Endothelial cell of umbilical vein (primary cell): ENCODE measurements around the gene NACA. TPM values are rescaled to one million over a fixed set of nuclear protein-coding genes. Genes with fewer than 3 reads are reported as not detected.

ENCODE experiments used
- BruUV-seq: library from RNA; stranded (reverse); fragments of 400-500 nt; replicated peaks from 2 replicates; lab custom pipeline; 2021; lab: Mats Ljungman, UMichigan
- CTCF ChIA-PET: fragments of 300-600, 350-600 bp; sonication (Branson Sonifier 250); formaldehyde crosslinking; loops from one replicate; lab custom pipeline; 2021; ENCODE audit warnings: antibody characterized with exemption, inconsistent platforms; lab: Charles Lee
- POLR2A ChIA-PET: fragments of 300-600, 350-600 bp; sonication (Branson Sonifier 250); formaldehyde crosslinking; loops from one replicate; lab custom pipeline; 2021; ENCODE audit warnings: antibody characterized with exemption, inconsistent platforms; lab: Charles Lee
- DNase-seq: peaks from one replicate; pipeline ENCODE4 v3.0.0-alpha.2; 2011; ENCODE audit warnings: low read depth, low spot score
- FAIRE-seq: peaks from 2 replicates; lab custom pipeline; 2011; peaks lifted over from hg19 to GRCh38; lab: Jason Lieb, UNC
- H2AFZ ChIP-seq: 2 replicates; pipeline ENCODE4 v1.6.0; 2012; ENCODE audit warnings: low read depth, low read length, control low read depth, inconsistent platforms
- H3K27ac ChIP-seq: 2 replicates; pipeline ENCODE4 v1.5.1; 2011; ENCODE audit warnings: low read depth, mild to moderate bottlenecking, control low read depth, low read length, moderate library complexity; ENCODE audit not compliant: insufficient read depth
- H3K27me3 ChIP-seq, 2 experiments: 2 replicates each; pipeline versions ENCODE4 v1.6.0 to v1.6.1; 2011; ENCODE audit warnings: low read length in 2 of 2, mixed read lengths in 1 of 2; ENCODE audit not compliant: control insufficient read depth in 2 of 2, insufficient read depth in 2 of 2
- H3K36me3 ChIP-seq, 2 experiments: 2 replicates in 1 of 2; 3 replicates in 1 of 2; pipeline ENCODE4 v1.5.1; 2011; ENCODE audit warnings: low read length in 2 of 2, mild to moderate bottlenecking in 1 of 2, moderate library complexity in 1 of 2; ENCODE audit not compliant: control insufficient read depth in 2 of 2, insufficient read depth in 2 of 2; ENCODE audit errors: extremely low read depth in 1 of 2
- H3K4me1 ChIP-seq: 3 replicates; pipeline ENCODE4 v1.5.1; 2011; ENCODE audit warnings: mild to moderate bottlenecking, low read length; ENCODE audit not compliant: control insufficient read depth, insufficient read depth; ENCODE audit errors: extremely low read depth
- H3K4me2 ChIP-seq: 2 replicates; pipeline ENCODE4 v1.6.1; 2011; ENCODE audit warnings: low read length, control low read depth, mixed read lengths; ENCODE audit not compliant: insufficient read depth
- H3K4me3 ChIP-seq, 3 experiments: fragments of 200-600 bp in 1 of 3; sonication (generic), shearing (Covaris generic) in 1 of 3; replicated peaks in 1 of 3; 2 replicates each; pipeline ENCODE4 v1.5.1; 2011 to 2016; ENCODE audit warnings: control low read depth in 3 of 3, low read length in 3 of 3, mild to moderate bottlenecking in 2 of 3, inconsistent platforms in 1 of 3, low read depth in 1 of 3, moderate library complexity in 1 of 3; ENCODE audit not compliant: insufficient read depth in 1 of 3
- H3K79me2 ChIP-seq: 2 replicates; pipeline ENCODE4 v1.6.0; 2012; ENCODE audit warnings: low read length, inconsistent platforms; ENCODE audit not compliant: control insufficient read depth, insufficient read depth
- H3K9ac ChIP-seq: replicated peaks from 2 replicates; pipeline ENCODE3; 2011; ENCODE audit warnings: low read length, control low read depth; ENCODE audit not compliant: insufficient read depth; ENCODE audit errors: extremely low read depth
- H3K9me1 ChIP-seq: replicated peaks from 3 replicates; pipeline ENCODE4 v1.6.0; 2011; ENCODE audit warnings: mild to moderate bottlenecking, low read length; ENCODE audit not compliant: control insufficient read depth, insufficient read depth; ENCODE audit errors: extremely low read depth
- H3K9me3 ChIP-seq: replicated peaks from 2 replicates; pipeline ENCODE4 v1.5.1; 2012; ENCODE audit warnings: low read length, inconsistent platforms; ENCODE audit not compliant: control insufficient read depth, insufficient read depth
- H4K20me1 ChIP-seq: replicated peaks from 2 replicates; pipeline ENCODE3; 2011; ENCODE audit warnings: mild to moderate bottlenecking, low read length; ENCODE audit not compliant: control insufficient read depth, insufficient read depth; ENCODE audit errors: extremely low read depth
- CTCF ChIP-seq, 2 donors: IDR thresholded peaks; 1 replicate in 1 of 2; 2 replicates in 1 of 2; pipeline ENCODE4 v1.5.1; 2011; ENCODE audit warnings: low read length in 2 of 2, mild to moderate bottlenecking in 2 of 2, moderate library complexity in 2 of 2, control low read depth in 1 of 2, inconsistent platforms in 1 of 2, low read depth in 1 of 2; ENCODE audit not compliant: insufficient read depth in 1 of 2; ENCODE audit errors: extremely low read depth in 1 of 2
- EZH2 ChIP-seq: IDR thresholded peaks from 2 replicates; pipeline ENCODE4 v1.6.1; 2012; ENCODE audit warnings: borderline replicate concordance, low read depth, mild to moderate bottlenecking, moderate library complexity, low read length, inconsistent platforms; ENCODE audit not compliant: severe bottlenecking
- FOS ChIP-seq: IDR thresholded peaks from 2 replicates; pipeline ENCODE4 v1.6.1; 2011; ENCODE audit warnings: mild to moderate bottlenecking, low read length, moderate library complexity, borderline replicate concordance; ENCODE audit not compliant: insufficient read depth
- GATA2 ChIP-seq: IDR thresholded peaks from 2 replicates; pipeline ENCODE4 v1.7.0; 2011; ENCODE audit warnings: low read depth, mild to moderate bottlenecking, moderate library complexity, mixed read lengths, low read length; ENCODE audit not compliant: insufficient read length, insufficient read depth
- JUN ChIP-seq: IDR thresholded peaks from 2 replicates; pipeline ENCODE4 v1.6.1; 2011; ENCODE audit warnings: borderline replicate concordance, low read depth; ENCODE audit not compliant: insufficient read length, insufficient read depth
- MAX ChIP-seq: IDR thresholded peaks from 2 replicates; pipeline ENCODE4 v1.6.1; 2011; ENCODE audit not compliant: insufficient read depth, insufficient read length
- MYC ChIP-seq: IDR thresholded peaks from one replicate; pipeline ENCODE4 v1.6.1; 2011; ENCODE audit warnings: mild to moderate bottlenecking, low read depth, low read length
- POLR2A ChIP-seq: IDR thresholded peaks from 2 replicates; pipeline ENCODE4 v1.6.1; 2012; ENCODE audit warnings: low read depth, mild to moderate bottlenecking, control low read depth, low read length
- POLR2AphosphoS5 ChIP-seq: IDR thresholded peaks from 2 replicates; pipeline ENCODE4 v1.6.1; 2012; ENCODE audit warnings: low read depth, mild to moderate bottlenecking, control low read depth, low read length, moderate library complexity; ENCODE audit not compliant: insufficient read depth
- dilution Hi-C: fragments of 300-500 bp; cut with MboI; formaldehyde crosslinking; loops from one replicate; pipeline ENCODE4 v1.15.0; 2019; ENCODE audit warnings: low sequenced_read_pairs; ENCODE audit not compliant: extremely low pct_ligation_motif_present
- intact Hi-C: fragments of 100-400 bp; cut with micrococcal nuclease; formaldehyde crosslinking; loops from one replicate; pipeline ENCODE4 v1.10.0; 2022
- polyA plus RNA-seq, 4 experiments: library from polyadenylated mRNA; depleted of rRNA in 3 of 4; stranded (reverse) in 3 of 4; unstranded in 1 of 4; fragments of >200 nt; gene quantifications; 2 replicates each; pipeline versions ENCODE4 v1.2.1 to v1.2.3, GENCODE V29; 2011 to 2012; ENCODE audit warnings: missing spikeins in 1 of 4
- total RNA-seq: library from RNA; stranded (reverse); gene quantifications from 2 replicates; pipeline ENCODE4 v1.2.3, GENCODE V29; 2021

The NACA gene
- total and polyA plus RNA-seq, 2 donors (not counting 3 experiments of a cell fraction or from before 2014, with no cell fraction given), result 260 to 892 TPM

- no TSS peak for BruUV-seq
- no peak overlapping the region for H3K9ac ChIP-seq
- H3K9me3 ChIP-seq, result no peaks in the 10 kb centered on the region
- no peak for TF ChIP-seq POLR2AphosphoS5
- TF ChIP-seq GATA2, result no peak
- no peak for TF ChIP-seq CTCF (IDR thresholded peaks at IDR 0.05; ENCODE audit: extremely low read depth in 1 of 2, insufficient read depth in 1 of 2, low read depth in 1 of 2, low read length in 2 of 2)
- no peak for TF ChIP-seq EZH2
- no peak for TF ChIP-seq MYC
- no peak for TF ChIP-seq FOS
- no peak for TF ChIP-seq MAX
- no peak for TF ChIP-seq POLR2A
- no peak for TF ChIP-seq JUN
- POLR2A ChIA-PET, result interaction anchor here (1.3 kb wide), 1 partner anchor 30 kb away, joined by 6 read pairs; the partner anchor contains the start of gene PTGES3
- no peak for DNase-seq
- H3K36me3 ChIP-seq, result peaks cover 19 to 29% of the 10 kb centered on the region in 2 experiments
- no peaks in the 10 kb centered on the region for H3K9me1 ChIP-seq
- no peak overlapping the region for H3K4me3 ChIP-seq
- CTCF ChIA-PET, result interaction anchor here (1.0 kb wide), 1 partner anchor 82 kb away, joined by 4 read pairs; no protein-coding TSS in a partner anchor
- H3K4me1 ChIP-seq, result peaks cover 31% of the 10 kb centered on the region
- FAIRE-seq, result no peak
- H3K27me3 ChIP-seq, result no peaks in the 10 kb centered on the region
- intact Hi-C loops (no loop called here), dilution Hi-C loops (no loop called here)
- peaks cover 9% of the 10 kb centered on the region for H4K20me1 ChIP-seq
- H2AFZ ChIP-seq, result no peak overlapping the region
- no peak overlapping the region for H3K4me2 ChIP-seq
- H3K79me2 ChIP-seq, result peaks cover 86% of the 10 kb centered on the region
- H3K27ac ChIP-seq, result no peak overlapping the region
Observed at GRCh38 chr12:56718636-56719035, 6.5 kb downstream of the NACA start.
